ENCODE data around the gene LRCH4. TPM values are rescaled to one million over a fixed set of nuclear protein-coding genes. Genes with fewer than 3 reads are reported as not detected.

The LRCH4 gene
- total RNA-seq, 2 experiments from 2014 or later: 313 to 317 TPM

DNA sequence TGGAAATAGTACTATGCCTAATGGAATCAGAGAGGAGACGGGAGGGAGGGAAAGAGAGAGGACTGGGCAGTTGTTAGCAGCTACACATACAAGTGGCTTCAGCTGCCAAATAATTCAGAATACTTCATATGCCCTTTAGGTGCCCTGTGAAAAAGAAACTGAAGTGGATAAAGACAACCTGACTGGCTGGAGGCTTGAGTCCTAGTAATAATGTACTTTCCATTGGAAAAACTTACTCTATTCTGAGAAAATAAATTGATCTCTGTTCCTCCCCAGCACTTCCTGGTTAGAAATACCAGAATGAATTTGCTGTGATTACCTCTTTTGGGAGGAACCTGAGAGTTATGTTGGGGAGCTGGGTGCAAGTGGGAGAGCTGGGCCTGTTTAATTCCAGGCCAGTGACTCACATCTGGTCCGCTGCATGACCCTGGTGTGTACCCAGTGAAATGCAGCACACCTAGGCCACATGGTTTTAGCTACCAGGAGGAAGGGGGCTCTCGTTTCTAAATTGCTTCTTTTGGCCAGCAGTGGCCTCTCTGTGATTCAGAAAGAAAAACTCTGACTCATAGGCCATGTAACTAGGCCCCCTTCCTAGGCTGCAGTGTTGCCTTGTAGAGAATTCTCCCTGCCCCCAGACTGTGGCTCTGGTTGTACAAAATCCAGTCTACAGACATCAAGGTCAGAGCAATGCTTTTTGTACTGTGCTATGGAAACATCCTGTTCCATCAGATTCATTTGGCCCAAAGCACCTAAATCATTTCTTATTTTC lies 40.4 kb downstream of the LRCH4 start:
- peak in 9 of 14 experiments; percentile 21 to 74 (median 44) for DNase-seq
- peak; percentile 73 for ATAC-seq (ENCODE audit: poor library complexity)
- peaks cover 24% of the 10 kb centered on the region for H3K36me3 Mint-ChIP-seq (ENCODE audit: low read depth)
- no peaks in the 10 kb centered on the region for H3K27me3 ChIP-seq (ENCODE audit: control insufficient read depth in 1 of 2, insufficient read depth in 2 of 2, low read length in 2 of 2)
- H3K9me3 ChIP-seq (ENCODE audit: control insufficient read depth in 1 of 2, insufficient read depth in 1 of 2, low read length in 2 of 2): no peaks in the 10 kb centered on the region
- H3K4me3 Mint-ChIP-seq: peak overlapping the region; percentile 47
- H3K9me3 Mint-ChIP-seq: no peaks in the 10 kb centered on the region
- intact Hi-C loops (cut with DNase I, micrococcal nuclease): no loop called here
- ChIA-PET CTCF (interaction anchor here (0.9 to 3.9 kb wide), 7 partner anchors 10 to 160 kb away, joined by 3 to 47 read pairs (median 4); partner anchors contain the start of gene POP7), POLR2A (interaction anchor here (0.8 to 2.2 kb wide), 9 partner anchors 14 to 67 kb away, joined by 3 to 6 read pairs (median 4); partner anchors contain the start of genes MOSPD3 and TSC22D4)
- H3K4me1 ChIP-seq (ENCODE audit: insufficient read depth, low read length): peaks cover 96% of the 10 kb centered on the region
- H3K4me3 ChIP-seq (ENCODE audit: low read length): peak overlapping the region; percentile 29
- TF ChIP-seq, protein P1, sequence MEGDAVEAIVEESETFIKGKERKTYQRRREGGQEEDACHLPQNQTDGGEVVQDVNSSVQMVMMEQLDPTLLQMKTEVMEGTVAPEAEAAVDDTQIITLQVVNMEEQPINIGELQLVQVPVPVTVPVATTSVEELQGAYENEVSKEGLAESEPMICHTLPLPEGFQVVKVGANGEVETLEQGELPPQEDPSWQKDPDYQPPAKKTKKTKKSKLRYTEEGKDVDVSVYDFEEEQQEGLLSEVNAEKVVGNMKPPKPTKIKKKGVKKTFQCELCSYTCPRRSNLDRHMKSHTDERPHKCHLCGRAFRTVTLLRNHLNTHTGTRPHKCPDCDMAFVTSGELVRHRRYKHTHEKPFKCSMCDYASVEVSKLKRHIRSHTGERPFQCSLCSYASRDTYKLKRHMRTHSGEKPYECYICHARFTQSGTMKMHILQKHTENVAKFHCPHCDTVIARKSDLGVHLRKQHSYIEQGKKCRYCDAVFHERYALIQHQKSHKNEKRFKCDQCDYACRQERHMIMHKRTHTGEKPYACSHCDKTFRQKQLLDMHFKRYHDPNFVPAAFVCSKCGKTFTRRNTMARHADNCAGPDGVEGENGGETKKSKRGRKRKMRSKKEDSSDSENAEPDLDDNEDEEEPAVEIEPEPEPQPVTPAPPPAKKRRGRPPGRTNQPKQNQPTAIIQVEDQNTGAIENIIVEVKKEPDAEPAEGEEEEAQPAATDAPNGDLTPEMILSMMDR (IDR thresholded peaks at IDR 0.05): no peak
- peak overlapping the region; percentile 73 for H3K27ac Mint-ChIP-seq
- peaks cover 11% of the 10 kb centered on the region for H3K36me3 ChIP-seq (ENCODE audit: insufficient read depth, low read length)
- H3K27ac ChIP-seq (ENCODE audit: low read depth in 1 of 2, low read length in 2 of 2): peak overlapping the region; percentile 63 to 84
- no peaks in the 10 kb centered on the region for H3K27me3 Mint-ChIP-seq
- H3K4me1 Mint-ChIP-seq (ENCODE audit: low read depth): peaks cover 97% of the 10 kb centered on the region

- Histone ChIP-seq H3K4me3 (ENCODE audit: low read length) (peak overlapping the region; percentile 29), H3K4me1 (ENCODE audit: insufficient read depth, low read length) (peaks cover 96% of the 10 kb centered on the region), H3K27me3 (ENCODE audit: control insufficient read depth in 1 of 2, insufficient read depth in 2 of 2, low read length in 2 of 2) (no peaks in the 10 kb centered on the region), H3K27ac (ENCODE audit: low read depth in 1 of 2, low read length in 2 of 2) (peak overlapping the region; percentile 63 to 84), H3K36me3 (ENCODE audit: insufficient read depth, low read length) (peaks cover 8% of the 10 kb centered on the region), H3K9me3 (ENCODE audit: control insufficient read depth in 1 of 2, insufficient read depth in 1 of 2, low read length in 2 of 2) (no peaks in the 10 kb centered on the region)
- ATAC-seq (ENCODE audit: poor library complexity): no peak
- peaks cover 95% of the 10 kb centered on the region for H3K4me1 Mint-ChIP-seq (ENCODE audit: low read depth)
- peak overlapping the region; percentile 47 for H3K4me3 Mint-ChIP-seq
- peaks cover 19% of the 10 kb centered on the region for H3K36me3 Mint-ChIP-seq (ENCODE audit: low read depth)
- DNase-seq: no peak
- no peaks in the 10 kb centered on the region for H3K27me3 Mint-ChIP-seq
- H3K27ac Mint-ChIP-seq: peak overlapping the region; percentile 73
- CTCF ChIA-PET: interaction anchor here (0.9 to 3.9 kb wide), 6 partner anchors 11 to 161 kb away, joined by 3 to 47 read pairs (median 4); partner anchors contain the start of gene POP7
- TF ChIP-seq, protein P1 (IDR thresholded peaks at IDR 0.05): no peak
- POLR2A ChIA-PET: interaction anchor here (0.7 to 2.2 kb wide), 12 partner anchors 15 to 108 kb away, joined by 3 to 6 read pairs (median 3); partner anchors contain the start of genes MOSPD3 and TSC22D4
- intact Hi-C loops (cut with DNase I, micrococcal nuclease): no loop called here
- H3K9me3 Mint-ChIP-seq: no peaks in the 10 kb centered on the region
These were observed 41.0 kb downstream of the LRCH4 start for GRCh38 chr7:100544967-100545359.

DNA sequence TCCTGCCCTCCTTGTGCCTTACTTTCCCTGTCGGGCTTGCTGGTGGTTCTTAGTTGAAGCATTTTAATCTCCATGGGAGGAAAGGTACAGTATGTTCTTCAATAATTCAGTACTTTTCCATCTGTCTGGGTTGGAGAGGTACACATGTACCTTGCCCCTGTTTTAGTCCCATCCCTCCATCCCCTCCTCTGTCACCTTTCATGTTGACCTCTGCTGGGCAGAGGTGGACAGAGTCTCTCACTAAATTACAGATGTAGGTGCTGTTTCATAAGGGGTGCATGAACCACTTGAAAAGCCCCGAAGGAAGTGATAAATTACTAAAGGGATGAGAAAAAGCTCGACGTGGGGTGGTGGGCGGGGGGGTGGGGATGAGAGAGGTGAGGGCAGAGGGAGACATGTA lies 41.5 kb downstream of the LRCH4 start:
- ATAC-seq (ENCODE audit: poor library complexity): no peak
- TF ChIP-seq, protein P1 (IDR thresholded peaks at IDR 0.05): no peak
- ChIA-PET CTCF (interaction anchor here (1.3 to 3.9 kb wide), 4 partner anchors 15 to 62 kb away, joined by 4 to 47 read pairs (median 5); no protein-coding TSS in a partner anchor), POLR2A (interaction anchor here (0.7 to 2.1 kb wide), 9 partner anchors 15 to 108 kb away, joined by 3 to 6 read pairs (median 3); partner anchors contain the start of genes MOSPD3 and TSC22D4)
- peak overlapping the region; percentile 17 for H3K4me3 ChIP-seq (ENCODE audit: low read length)
- no peak for DNase-seq
- Mint-ChIP-seq H3K27me3 (no peaks in the 10 kb centered on the region), H3K9me3 (no peaks in the 10 kb centered on the region), H3K27ac (peak overlapping the region; percentile 73), H3K4me1 (ENCODE audit: low read depth) (peaks cover 90% of the 10 kb centered on the region), H3K4me3 (peak overlapping the region; percentile 73), H3K36me3 (ENCODE audit: low read depth) (peaks cover 19% of the 10 kb centered on the region)
- peak overlapping the region; percentile 63 to 84 for H3K27ac ChIP-seq (ENCODE audit: low read depth in 1 of 2, low read length in 2 of 2)
- peaks cover 8% of the 10 kb centered on the region for H3K36me3 ChIP-seq (ENCODE audit: insufficient read depth, low read length)
- H3K9me3 ChIP-seq (ENCODE audit: control insufficient read depth in 1 of 2, insufficient read depth in 1 of 2, low read length in 2 of 2): no peaks in the 10 kb centered on the region
- no peaks in the 10 kb centered on the region for H3K27me3 ChIP-seq (ENCODE audit: control insufficient read depth in 1 of 2, insufficient read depth in 2 of 2, low read length in 2 of 2)
- intact Hi-C loops (cut with DNase I, micrococcal nuclease): no loop called here
- peaks cover 94% of the 10 kb centered on the region for H3K4me1 ChIP-seq (ENCODE audit: insufficient read depth, low read length)
